Left colon (tissue), 2 donors: Measurements from ENCODE around the gene PSMD3. TPM values are rescaled to one million over a fixed set of nuclear protein-coding genes. Genes with fewer than 3 reads are reported as not detected.

Experiments used
- ATAC-seq: fragments of 200-7000 bp; cut with Tn5 transposase; one replicate; pipeline ENCODE4 v1.9.1; 2020; ENCODE audit warnings: mild to moderate bottlenecking, moderate library complexity
- DNase-seq, 2 donors: peaks; one replicate each; pipeline ENCODE4 v3.0.0-alpha.2; 2020
- intact Hi-C, 2 donors: fragments of 100-400 bp; cut with DNase I in 1 of 2; cut with micrococcal nuclease in 1 of 2; formaldehyde crosslinking; loops; one replicate each; pipeline versions ENCODE4 v1.11.2 to v1.14.0; 2022; cut with DNase I, micrococcal nuclease
- total RNA-seq, 2 donors: library from RNA; stranded (reverse); fragmentation: NEBNext Ultra II Directional; extraction: Animal tissue kit (Norgen Biotek cat#: 25700); gene quantifications; one replicate each; pipeline ENCODE4 v1.2.1, GENCODE V29; 2021
- donor health status: DM: no; HTN: no; CAD: no.
- donor health status: DM: yes; HTN: yes; CAD: no.

The PSMD3 gene
- total RNA-seq, 2 donors from 2014 or later, result 97.5 to 109 TPM

GRCh38 chr17:40015998-40016985, 35.7 kb downstream of the PSMD3 start:
- ATAC-seq (no peak), DNase-seq (no peak)
- intact Hi-C loops, result loop anchor here in 1 of 2 donors (10.0 kb wide), 1 partner anchor 149 kb away; no protein-coding TSS in a partner anchor

- no peak for DNase-seq
- ATAC-seq, result no peak
- intact Hi-C loops, result loop anchor here in 1 of 2 donors (10.0 kb wide), 1 partner anchor 147 kb away; no protein-coding TSS in a partner anchor
Measured at GRCh38 chr17:40017422-40018080, 36.9 kb downstream of the PSMD3 start.

GRCh38 chr17:40018211-40019121, 37.9 kb downstream of the PSMD3 start:
- ATAC-seq (no peak), DNase-seq (no peak)
- intact Hi-C loops, result loop anchor here in 1 of 2 donors (10.0 kb wide), 1 partner anchor 146 kb away; no protein-coding TSS in a partner anchor

- DNase-seq (no peak), ATAC-seq (no peak)
- intact Hi-C loops, result loop anchor here in 1 of 2 donors (10.0 kb wide), 1 partner anchor 145 kb away; no protein-coding TSS in a partner anchor
Measured at GRCh38 chr17:40019140-40019991, 38.8 kb downstream of the PSMD3 start.

- no peak for DNase-seq
- ATAC-seq, result no peak
- intact Hi-C loops, result loop anchor here in 1 of 2 donors (10.0 kb wide), 1 partner anchor 155 kb away; the partner anchor contains the start of gene RAPGEFL1
Measured at GRCh38 chr17:40020146-40020545, 39.5 kb downstream of the PSMD3 start.

- intact Hi-C loops, result loop anchor here in 1 of 2 donors (10.0 kb wide), 1 partner anchor 153 kb away; the partner anchor contains the start of gene RAPGEFL1
- no peak for DNase-seq
- no peak for ATAC-seq
Measured at GRCh38 chr17:40021451-40021971, 40.9 kb downstream of the PSMD3 start.

- ATAC-seq (no peak), DNase-seq (no peak)
- intact Hi-C loops, result loop anchor here in 1 of 2 donors (10.0 kb wide), 1 partner anchor 152 kb away; the partner anchor contains the start of gene RAPGEFL1
Measured at GRCh38 chr17:40022497-40022896, 41.9 kb downstream of the PSMD3 start.

GRCh38 chr17:40022961-40023541, 42.4 kb downstream of the PSMD3 start:
- DNase-seq (peak; percentile 69 to 83), ATAC-seq (peak; percentile 78)
- intact Hi-C loops, result loop anchor here in 1 of 2 donors (10.0 kb wide), 1 partner anchor 152 kb away; the partner anchor contains the start of gene RAPGEFL1

GRCh38 chr17:40023590-40024292, 43.1 kb downstream of the PSMD3 start:
- intact Hi-C loops, result loop anchor here in 1 of 2 donors (10.0 kb wide), 1 partner anchor 151 kb away; the partner anchor contains the start of gene RAPGEFL1
- ATAC-seq (peak; percentile 81), DNase-seq (peak; percentile 88 to 89)

- intact Hi-C loops, result loop anchor here in 1 of 2 donors (10.0 kb wide), 1 partner anchor 150 kb away; the partner anchor contains the start of gene RAPGEFL1
- no peak for DNase-seq
- no peak for ATAC-seq
Measured at GRCh38 chr17:40024901-40025300, 44.3 kb downstream of the PSMD3 start.

GRCh38 chr17:40025559-40025958, 45.0 kb downstream of the PSMD3 start:
- no peak for DNase-seq
- ATAC-seq, result no peak
- intact Hi-C loops, result loop anchor here in 1 of 2 donors (10.0 kb wide), 1 partner anchor 149 kb away; the partner anchor contains the start of gene RAPGEFL1

GRCh38 chr17:40025991-40026815, 45.6 kb downstream of the PSMD3 start:
- ATAC-seq, result no peak
- DNase-seq, result peak in 1 of 2 donors; percentile 35
- intact Hi-C loops, result loop anchor here in 1 of 2 donors (10.0 kb wide), 1 partner anchor 149 kb away; the partner anchor contains the start of gene RAPGEFL1

GRCh38 chr17:40026816-40027613, 46.4 kb downstream of the PSMD3 start:
- DNase-seq (peak; percentile 81 to 84), ATAC-seq (peak; percentile 65)
- intact Hi-C loops, result loop anchor here in 1 of 2 donors (10.0 kb wide), 1 partner anchor 148 kb away; the partner anchor contains the start of gene RAPGEFL1

GRCh38 chr17:40027614-40028012, 47.0 kb downstream of the PSMD3 start:
- no peak for ATAC-seq
- no peak for DNase-seq
- intact Hi-C loops, result loop anchor here in 1 of 2 donors (10.0 kb wide), 1 partner anchor 147 kb away; the partner anchor contains the start of gene RAPGEFL1
